Endothelial cell of umbilical vein (primary cell): Measurements from ENCODE around the gene CELF5. TPM values are rescaled to one million over a fixed set of nuclear protein-coding genes. Genes with fewer than 3 reads are reported as not detected.

Experiments
- BruUV-seq: library from RNA; stranded (reverse); fragments of 400-500 nt; replicated peaks from 2 replicates; lab custom pipeline; 2021; lab: Mats Ljungman, UMichigan
- CTCF ChIA-PET: fragments of 300-600, 350-600 bp; sonication (Branson Sonifier 250); formaldehyde crosslinking; loops from one replicate; lab custom pipeline; 2021; ENCODE audit warnings: antibody characterized with exemption, inconsistent platforms; lab: Charles Lee
- POLR2A ChIA-PET: fragments of 300-600, 350-600 bp; sonication (Branson Sonifier 250); formaldehyde crosslinking; loops from one replicate; lab custom pipeline; 2021; ENCODE audit warnings: antibody characterized with exemption, inconsistent platforms; lab: Charles Lee
- DNase-seq: peaks from one replicate; pipeline ENCODE4 v3.0.0-alpha.2; 2011; ENCODE audit warnings: low read depth, low spot score
- FAIRE-seq: peaks from 2 replicates; lab custom pipeline; 2011; peaks lifted over from hg19 to GRCh38; lab: Jason Lieb, UNC
- H2AFZ ChIP-seq: 2 replicates; pipeline ENCODE4 v1.6.0; 2012; ENCODE audit warnings: low read depth, low read length, control low read depth, inconsistent platforms
- H3K27ac ChIP-seq: 2 replicates; pipeline ENCODE4 v1.5.1; 2011; ENCODE audit warnings: low read depth, mild to moderate bottlenecking, control low read depth, low read length, moderate library complexity; ENCODE audit not compliant: insufficient read depth
- H3K27me3 ChIP-seq, 2 experiments: 2 replicates each; pipeline versions ENCODE4 v1.6.0 to v1.6.1; 2011; ENCODE audit warnings: low read length in 2 of 2, mixed read lengths in 1 of 2; ENCODE audit not compliant: control insufficient read depth in 2 of 2, insufficient read depth in 2 of 2
- H3K36me3 ChIP-seq, 2 experiments: 2 replicates in 1 of 2; 3 replicates in 1 of 2; pipeline ENCODE4 v1.5.1; 2011; ENCODE audit warnings: low read length in 2 of 2, mild to moderate bottlenecking in 1 of 2, moderate library complexity in 1 of 2; ENCODE audit not compliant: control insufficient read depth in 2 of 2, insufficient read depth in 2 of 2; ENCODE audit errors: extremely low read depth in 1 of 2
- H3K4me1 ChIP-seq: 3 replicates; pipeline ENCODE4 v1.5.1; 2011; ENCODE audit warnings: mild to moderate bottlenecking, low read length; ENCODE audit not compliant: control insufficient read depth, insufficient read depth; ENCODE audit errors: extremely low read depth
- H3K4me2 ChIP-seq: 2 replicates; pipeline ENCODE4 v1.6.1; 2011; ENCODE audit warnings: low read length, control low read depth, mixed read lengths; ENCODE audit not compliant: insufficient read depth
- H3K4me3 ChIP-seq, 3 experiments: fragments of 200-600 bp in 1 of 3; sonication (generic), shearing (Covaris generic) in 1 of 3; replicated peaks in 1 of 3; 2 replicates each; pipeline ENCODE4 v1.5.1; 2011 to 2016; ENCODE audit warnings: control low read depth in 3 of 3, low read length in 3 of 3, mild to moderate bottlenecking in 2 of 3, inconsistent platforms in 1 of 3, low read depth in 1 of 3, moderate library complexity in 1 of 3; ENCODE audit not compliant: insufficient read depth in 1 of 3
- H3K79me2 ChIP-seq: 2 replicates; pipeline ENCODE4 v1.6.0; 2012; ENCODE audit warnings: low read length, inconsistent platforms; ENCODE audit not compliant: control insufficient read depth, insufficient read depth
- H3K9ac ChIP-seq: replicated peaks from 2 replicates; pipeline ENCODE3; 2011; ENCODE audit warnings: low read length, control low read depth; ENCODE audit not compliant: insufficient read depth; ENCODE audit errors: extremely low read depth
- H3K9me1 ChIP-seq: replicated peaks from 3 replicates; pipeline ENCODE4 v1.6.0; 2011; ENCODE audit warnings: mild to moderate bottlenecking, low read length; ENCODE audit not compliant: control insufficient read depth, insufficient read depth; ENCODE audit errors: extremely low read depth
- H3K9me3 ChIP-seq: replicated peaks from 2 replicates; pipeline ENCODE4 v1.5.1; 2012; ENCODE audit warnings: low read length, inconsistent platforms; ENCODE audit not compliant: control insufficient read depth, insufficient read depth
- H4K20me1 ChIP-seq: replicated peaks from 2 replicates; pipeline ENCODE3; 2011; ENCODE audit warnings: mild to moderate bottlenecking, low read length; ENCODE audit not compliant: control insufficient read depth, insufficient read depth; ENCODE audit errors: extremely low read depth
- CTCF ChIP-seq, 2 donors: IDR thresholded peaks; 1 replicate in 1 of 2; 2 replicates in 1 of 2; pipeline ENCODE4 v1.5.1; 2011; ENCODE audit warnings: low read length in 2 of 2, mild to moderate bottlenecking in 2 of 2, moderate library complexity in 2 of 2, control low read depth in 1 of 2, inconsistent platforms in 1 of 2, low read depth in 1 of 2; ENCODE audit not compliant: insufficient read depth in 1 of 2; ENCODE audit errors: extremely low read depth in 1 of 2
- GATA2 ChIP-seq: IDR thresholded peaks from 2 replicates; pipeline ENCODE4 v1.7.0; 2011; ENCODE audit warnings: low read depth, mild to moderate bottlenecking, moderate library complexity, mixed read lengths, low read length; ENCODE audit not compliant: insufficient read length, insufficient read depth
- JUN ChIP-seq: IDR thresholded peaks from 2 replicates; pipeline ENCODE4 v1.6.1; 2011; ENCODE audit warnings: borderline replicate concordance, low read depth; ENCODE audit not compliant: insufficient read length, insufficient read depth
- MAX ChIP-seq: IDR thresholded peaks from 2 replicates; pipeline ENCODE4 v1.6.1; 2011; ENCODE audit not compliant: insufficient read depth, insufficient read length
- MYC ChIP-seq: IDR thresholded peaks from one replicate; pipeline ENCODE4 v1.6.1; 2011; ENCODE audit warnings: mild to moderate bottlenecking, low read depth, low read length
- POLR2A ChIP-seq: IDR thresholded peaks from 2 replicates; pipeline ENCODE4 v1.6.1; 2012; ENCODE audit warnings: low read depth, mild to moderate bottlenecking, control low read depth, low read length
- POLR2AphosphoS5 ChIP-seq: IDR thresholded peaks from 2 replicates; pipeline ENCODE4 v1.6.1; 2012; ENCODE audit warnings: low read depth, mild to moderate bottlenecking, control low read depth, low read length, moderate library complexity; ENCODE audit not compliant: insufficient read depth
- dilution Hi-C: fragments of 300-500 bp; cut with MboI; formaldehyde crosslinking; loops from one replicate; pipeline ENCODE4 v1.15.0; 2019; ENCODE audit warnings: low sequenced_read_pairs; ENCODE audit not compliant: extremely low pct_ligation_motif_present
- intact Hi-C: fragments of 100-400 bp; cut with micrococcal nuclease; formaldehyde crosslinking; loops from one replicate; pipeline ENCODE4 v1.10.0; 2022
- polyA plus RNA-seq, 4 experiments: library from polyadenylated mRNA; depleted of rRNA in 3 of 4; stranded (reverse) in 3 of 4; unstranded in 1 of 4; fragments of >200 nt; gene quantifications; 2 replicates each; pipeline versions ENCODE4 v1.2.1 to v1.2.3, GENCODE V29; 2011 to 2012; ENCODE audit warnings: missing spikeins in 1 of 4
- total RNA-seq: library from RNA; stranded (reverse); gene quantifications from 2 replicates; pipeline ENCODE4 v1.2.3, GENCODE V29; 2021

Gene CELF5
- total and polyA plus RNA-seq, 2 donors (not counting 3 experiments of a cell fraction or from before 2014, with no cell fraction given) = not detected

GRCh38 chr19:3323658-3324057 is 99.2 kb downstream of the CELF5 start:
- FAIRE-seq = no peak
- DNase-seq = no peak
- CTCF ChIA-PET = interaction anchor here (0.9 to 1.7 kb wide), 5 partner anchors 19 to 162 kb away, joined by 3 to 10 read pairs (median 6); no protein-coding TSS in a partner anchor
- Histone ChIP-seq H3K27ac (no peak overlapping the region), H3K9me3 (no peaks in the 10 kb centered on the region), H4K20me1 (no peaks in the 10 kb centered on the region), H3K27me3 (peaks cover 0 to 1% of the 10 kb centered on the region in 2 experiments), H3K79me2 (no peaks in the 10 kb centered on the region), H3K4me3 (no peak overlapping the region), H3K4me2 (no peak overlapping the region), H3K4me1 (no peaks in the 10 kb centered on the region), H3K36me3 (no peaks in the 10 kb centered on the region), H3K9ac (no peak overlapping the region), H2AFZ (no peak overlapping the region), H3K9me1 (no peaks in the 10 kb centered on the region)
- dilution Hi-C loops = no loop called here
- no peak for TF ChIP-seq POLR2A
- no peak for TF ChIP-seq POLR2AphosphoS5
- no peak for TF ChIP-seq MAX
- TF ChIP-seq CTCF (IDR thresholded peaks at IDR 0.05; ENCODE audit: extremely low read depth in 1 of 2, insufficient read depth in 1 of 2, low read depth in 1 of 2, low read length in 2 of 2) = no peak
- TF ChIP-seq GATA2 = no peak
- no peak for TF ChIP-seq JUN
- TF ChIP-seq MYC = no peak
- BruUV-seq = no TSS peak
- POLR2A ChIA-PET = no interaction called here
- intact Hi-C loops = no loop called here
